HG03280 (cell line): ENCODE data around the gene BOK.
"Not testable (repeated sequence)": the region's sequence is repeated elsewhere in the genome, so short reads cannot be mapped to it uniquely, and the experiment has no call there.

ENCODE experiments used
- ATAC-seq: cut with Tn5 transposase; IDR thresholded peaks from one replicate; pipeline ENCODE4 v1.9.1; 2021; ENCODE audit warnings: mild to moderate bottlenecking, moderate library complexity; ENCODE audit not compliant: unreplicated experiment

Gene BOK

GRCh38 chr2:241570961-241571581, 12.5 kb downstream of the BOK start:
- ATAC-seq = no peak

GRCh38 chr2:241571821-241572620, 13.5 kb downstream of the BOK start:
- ATAC-seq = no peak

- not testable (repeated sequence) for ATAC-seq
Observed at GRCh38 chr2:241572915-241573651, 14.5 kb downstream of the BOK start.

- no peak for ATAC-seq
Observed at GRCh38 chr2:241573741-241574140, 15.2 kb downstream of the BOK start.

- no peak for ATAC-seq
Observed at GRCh38 chr2:241574911-241575623, 16.5 kb downstream of the BOK start.

GRCh38 chr2:241575624-241576292, 17.2 kb downstream of the BOK start:
- no peak for ATAC-seq

GRCh38 chr2:241576293-241576654, 17.7 kb downstream of the BOK start:
- ATAC-seq = no peak

GRCh38 chr2:241577413-241578122, 19.0 kb downstream of the BOK start:
- no peak for ATAC-seq

- ATAC-seq = no peak
Observed at GRCh38 chr2:241579281-241579680, 20.7 kb downstream of the BOK start.

GRCh38 chr2:241582328-241582727, 23.8 kb downstream of the BOK start:
- no peak for ATAC-seq

- ATAC-seq = no peak
Observed at GRCh38 chr2:241582806-241583205, 24.3 kb downstream of the BOK start.

- ATAC-seq = no peak
Observed at GRCh38 chr2:241584436-241584835, 25.9 kb downstream of the BOK start.

GRCh38 chr2:241586564-241587264, 28.2 kb downstream of the BOK start:
- no peak for ATAC-seq

- ATAC-seq = not testable (repeated sequence)
Observed at GRCh38 chr2:241589863-241590262, 31.3 kb downstream of the BOK start.

- ATAC-seq = not testable (repeated sequence)
Observed at GRCh38 chr2:241590496-241591455, 32.2 kb downstream of the BOK start.

- no peak for ATAC-seq
Observed at GRCh38 chr2:241592126-241592845, 33.7 kb downstream of the BOK start.

- no peak for ATAC-seq
Observed at GRCh38 chr2:241593271-241593670, 34.7 kb downstream of the BOK start.
